Activated CD4-positive, CD25-positive, alpha-beta regulatory T cell treated with anti-CD3 and anti-CD28 coated beads, Interleukin-2, amount 50 U/mL, for 16 hours (primary cell): ENCODE results near the gene STARD9.
"Not testable (repeated sequence)": the region's sequence is repeated elsewhere in the genome, so short reads cannot be mapped to it uniquely, and the experiment has no call there.

Source experiments
- DNase-seq: peaks from one replicate; pipeline ENCODE4 v3.0.0-alpha.2; 2020; ENCODE audit warnings: low read depth, low spot score

The STARD9 gene

DNA sequence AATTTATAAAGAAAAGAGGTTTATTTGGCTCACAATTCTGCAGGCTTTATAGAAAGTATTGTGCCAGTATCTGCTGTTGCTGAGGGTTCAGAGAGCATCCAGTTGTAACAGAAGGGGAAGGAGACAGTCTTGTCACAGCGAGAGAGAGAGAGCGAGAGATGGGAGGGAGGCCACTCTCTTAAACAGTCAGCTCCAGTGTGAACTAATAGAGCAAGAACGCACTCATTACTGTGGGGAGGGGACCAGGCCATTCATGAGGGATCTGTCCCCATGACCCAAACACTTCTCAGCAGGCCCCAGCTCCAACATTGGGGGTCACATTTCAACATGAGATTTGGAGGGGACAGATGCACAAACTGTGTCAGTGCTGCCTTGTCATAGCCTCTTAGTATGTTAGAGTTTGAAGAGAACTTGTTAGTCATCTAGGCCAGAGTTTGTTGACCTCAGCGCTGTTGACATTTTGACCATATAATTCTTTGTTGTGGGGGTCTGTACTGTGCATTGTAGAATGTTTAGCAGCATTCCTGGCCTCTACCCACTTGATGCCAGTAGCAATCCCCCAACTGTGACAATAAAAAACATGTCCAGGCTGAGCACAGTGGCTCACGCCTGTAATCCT lies 15.3 kb downstream of the STARD9 start:
- DNase-seq, result no peak

- no peak for DNase-seq
Observed at GRCh38 chr15:42591238-42591934, 16.0 kb downstream of the STARD9 start.

GRCh38 chr15:42592716-42593115 lies 17.3 kb downstream of the STARD9 start:
- DNase-seq, result no peak

GRCh38 chr15:42593143-42593542 lies 17.7 kb downstream of the STARD9 start:
- no peak for DNase-seq

DNA sequence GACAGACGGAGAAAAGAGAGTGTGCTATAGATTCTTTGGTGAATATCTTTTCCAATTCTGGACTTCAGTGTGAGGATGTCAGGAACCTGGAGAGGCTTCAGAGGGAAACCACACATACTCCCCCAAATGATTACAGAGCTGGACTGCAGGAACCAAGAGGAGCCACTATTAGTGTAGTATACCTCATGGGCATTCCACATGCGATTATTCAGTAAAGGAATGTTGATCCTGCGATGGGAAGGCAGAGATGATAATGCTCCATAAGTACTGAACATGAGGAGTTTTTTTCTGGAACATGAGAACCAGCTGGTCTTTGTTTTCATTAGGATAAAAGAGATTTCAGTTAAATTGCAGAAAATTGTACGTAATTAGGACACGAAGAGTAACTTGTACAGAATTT lies 18.7 kb downstream of the STARD9 start:
- no peak for DNase-seq

- no peak for DNase-seq
Observed at GRCh38 chr15:42595626-42596240, 20.3 kb downstream of the STARD9 start.

DNA sequence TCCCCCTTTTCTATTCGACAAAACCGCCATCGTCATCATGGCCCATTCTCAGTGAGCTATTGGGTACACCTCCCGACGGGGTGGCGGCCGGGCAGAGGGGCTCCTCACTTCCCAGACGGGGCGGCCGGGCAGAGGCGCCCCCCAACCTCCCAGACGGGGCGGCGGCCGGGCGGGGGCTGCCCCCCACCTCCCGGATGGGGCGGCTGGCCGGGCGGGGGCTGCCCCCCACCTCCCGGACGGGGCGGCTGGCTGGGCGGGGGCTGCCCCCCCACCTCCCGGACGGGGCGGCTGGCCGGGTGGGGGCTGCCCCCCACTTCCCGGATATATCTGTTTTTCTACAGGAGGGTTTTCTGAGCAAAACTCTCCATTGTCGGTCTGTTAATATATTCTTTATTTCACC lies 25.9 kb downstream of the STARD9 start:
- DNase-seq, result not testable (repeated sequence)

DNA sequence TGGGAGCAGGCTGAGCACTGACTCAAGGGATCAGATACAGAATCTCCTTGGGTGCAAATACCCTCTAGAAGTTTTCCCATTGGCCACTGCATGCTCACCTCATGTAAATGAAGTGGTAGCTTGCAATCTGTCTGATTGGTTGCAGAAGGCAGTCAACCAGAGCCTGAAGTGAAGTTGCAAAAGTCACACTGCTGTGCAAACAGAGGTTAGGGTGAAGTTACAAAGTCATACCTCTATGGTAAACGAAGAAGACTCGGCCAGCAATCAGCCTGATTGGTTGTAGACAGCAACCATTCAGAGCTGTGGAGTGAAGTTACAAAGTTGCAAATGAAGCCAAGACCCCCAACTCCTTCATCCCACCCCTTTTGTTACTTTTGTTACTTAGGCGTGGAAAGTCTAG lies 27.1 kb downstream of the STARD9 start:
- DNase-seq, result no peak

DNA sequence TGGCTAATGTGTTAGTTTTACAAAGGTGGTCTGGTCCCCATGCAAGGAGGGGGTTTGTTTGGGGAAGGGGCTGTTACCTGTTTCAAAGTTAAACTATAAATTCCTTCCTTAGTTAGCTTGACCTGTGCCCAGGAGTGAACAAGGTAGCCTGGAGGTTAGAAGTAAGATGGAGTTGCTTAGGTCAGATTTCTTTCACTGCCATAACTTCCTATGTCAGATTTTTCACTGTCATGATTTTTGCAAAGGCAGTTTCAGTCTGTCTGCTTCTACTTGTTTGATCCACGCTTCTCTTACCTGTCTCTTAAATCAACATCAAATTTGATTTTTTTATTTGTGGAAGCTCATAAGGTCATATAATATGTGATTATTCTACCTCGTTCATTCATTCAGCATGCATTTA lies 28.6 kb downstream of the STARD9 start:
- no peak for DNase-seq

DNA sequence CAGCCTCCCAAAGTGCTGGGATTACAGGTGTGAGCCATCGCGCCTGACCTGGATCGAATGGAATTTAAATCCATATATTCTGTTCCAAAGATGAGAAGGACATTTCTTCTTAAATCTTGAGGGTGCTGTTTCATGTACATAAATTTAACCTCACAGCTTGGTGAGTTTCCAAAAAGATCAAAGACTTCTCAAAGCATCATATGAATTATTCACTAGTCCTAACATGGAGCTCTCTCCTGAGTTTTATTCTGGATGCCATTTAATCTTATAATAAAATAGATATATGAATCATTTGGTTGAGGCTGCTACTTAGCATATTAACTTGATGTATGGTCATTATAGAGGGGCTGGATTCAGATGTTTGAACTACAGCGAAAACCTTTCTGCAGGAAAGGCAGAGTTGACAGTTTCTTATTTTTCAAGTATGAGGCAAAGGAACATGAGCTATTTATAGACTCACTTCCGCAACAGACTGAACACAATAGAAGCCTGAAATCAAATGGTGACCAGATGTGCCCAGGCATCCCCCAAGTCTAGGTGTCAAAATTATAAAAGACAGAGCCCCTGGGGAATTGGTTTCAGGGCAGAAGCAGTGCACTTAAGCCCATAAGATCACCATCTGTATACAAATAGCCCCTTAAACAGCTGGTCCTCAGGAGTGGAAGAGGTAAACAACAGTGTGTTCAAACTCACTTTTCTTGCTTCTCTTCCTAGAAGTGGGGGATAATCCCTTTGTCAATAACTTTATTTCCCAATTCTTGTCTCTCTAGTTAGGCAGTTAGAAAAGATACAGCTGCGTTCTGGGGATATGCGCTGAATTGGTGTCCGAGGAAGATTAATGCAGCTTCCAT lies 29.7 kb downstream of the STARD9 start:
- DNase-seq, result no peak

GRCh38 chr15:42605796-42606195 lies 30.4 kb downstream of the STARD9 start:
- no peak for DNase-seq

GRCh38 chr15:42608110-42608531 lies 32.7 kb downstream of the STARD9 start:
- DNase-seq, result peak; percentile 2

DNA sequence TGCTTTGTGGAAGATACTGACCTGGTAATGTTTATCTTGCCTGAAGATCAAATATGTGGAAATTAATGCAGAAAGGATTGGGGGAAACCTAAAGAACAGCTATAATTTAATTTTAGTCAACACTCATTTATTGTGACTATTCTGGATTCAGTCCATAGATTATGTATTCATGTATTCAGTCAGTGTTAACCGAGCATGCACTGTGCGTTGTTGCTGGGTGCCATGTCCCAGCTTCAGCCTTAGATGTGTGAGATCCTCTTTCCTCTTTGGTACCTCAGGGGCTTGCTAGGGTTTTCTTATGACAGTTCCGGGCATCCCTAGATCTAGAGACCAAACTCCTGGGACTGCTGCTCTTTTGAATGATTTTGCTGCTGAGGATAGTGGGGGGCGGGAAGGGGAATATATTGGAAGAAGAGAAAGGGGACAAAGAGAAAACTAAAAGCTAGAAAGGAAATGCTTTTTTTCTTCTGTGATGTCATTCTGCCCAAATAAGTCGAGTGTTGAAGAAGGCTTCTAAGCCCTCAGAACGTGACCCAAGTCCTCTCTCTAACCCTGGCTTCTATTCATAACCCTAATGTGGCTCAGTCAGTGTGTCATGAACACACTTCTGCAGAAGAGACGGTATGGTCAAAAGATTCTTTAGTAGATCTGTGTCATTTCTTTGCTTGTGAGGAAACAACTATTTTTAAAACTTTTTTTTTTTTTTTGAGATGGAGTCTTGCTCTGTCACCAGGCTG lies 33.5 kb downstream of the STARD9 start:
- DNase-seq, result no peak

- no peak for DNase-seq
Observed at GRCh38 chr15:42611532-42611931, 36.1 kb downstream of the STARD9 start.

DNA sequence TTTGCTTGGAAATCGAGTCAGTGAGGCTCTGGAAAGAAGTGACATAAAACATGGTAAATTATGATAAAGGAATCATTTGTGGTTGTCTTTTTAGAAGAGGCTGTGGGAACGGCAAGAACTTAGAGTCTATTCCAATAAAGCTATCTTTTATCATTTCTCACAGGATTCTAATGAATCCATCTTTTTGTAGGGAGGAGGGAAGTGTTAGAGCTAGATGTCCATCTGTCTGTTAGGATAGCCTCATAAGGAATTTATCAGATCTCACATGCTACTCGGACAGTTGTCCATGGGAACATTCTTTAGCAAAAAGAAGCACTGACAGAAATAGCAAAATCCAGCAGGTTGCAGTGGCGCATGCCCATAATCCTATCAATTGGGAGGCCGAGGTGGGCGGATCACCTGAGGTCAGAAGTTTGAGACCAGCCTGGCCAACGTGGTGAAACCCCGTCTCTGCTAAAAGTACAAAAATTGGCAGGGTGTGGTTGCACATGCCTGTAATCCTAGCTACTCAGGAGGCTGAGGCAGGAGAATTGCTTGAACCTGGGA lies 37.0 kb downstream of the STARD9 start:
- DNase-seq, result no peak

- no peak for DNase-seq
Observed at GRCh38 chr15:42616107-42616506, 40.7 kb downstream of the STARD9 start.

DNA sequence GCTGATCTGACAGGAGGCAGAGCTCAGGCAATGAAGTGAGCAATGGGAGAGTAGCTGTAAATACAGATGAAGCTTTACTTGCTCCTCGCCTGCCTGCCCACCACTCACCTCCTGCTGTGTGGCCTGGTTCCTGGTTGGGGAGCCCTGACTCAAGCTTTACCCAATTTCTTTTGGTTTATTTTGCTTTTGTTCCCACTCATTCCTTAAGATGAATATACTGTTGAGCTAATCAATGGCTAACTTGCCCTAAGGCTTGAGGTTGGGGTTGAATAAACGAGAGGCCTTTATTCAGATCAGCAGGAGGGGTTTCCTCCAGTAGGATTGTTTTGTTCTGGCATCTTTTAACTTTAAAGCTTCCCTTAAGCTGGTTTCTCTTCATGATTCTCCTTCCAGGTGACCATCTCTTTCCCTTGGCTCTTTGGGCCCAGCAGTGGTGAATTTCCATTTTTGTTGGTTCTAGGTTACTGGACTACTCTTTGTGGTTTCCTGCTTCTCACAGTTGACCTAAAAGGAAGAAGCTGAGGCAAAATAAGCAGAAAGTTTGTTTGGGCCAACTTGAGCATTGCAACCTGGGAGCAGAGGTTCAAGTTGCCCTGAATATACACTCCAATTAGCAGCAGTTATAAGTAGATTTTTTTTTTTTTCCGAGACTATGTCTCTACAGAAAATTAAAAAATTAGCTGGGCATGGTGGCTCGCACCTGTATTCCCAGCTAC lies 44.4 kb downstream of the STARD9 start:
- no peak for DNase-seq

- no peak for DNase-seq
Observed at GRCh38 chr15:42621386-42621785, 46.0 kb downstream of the STARD9 start.

- no peak for DNase-seq
Observed at GRCh38 chr15:42621996-42622925, 46.9 kb downstream of the STARD9 start.
